ENCODE results near the gene ANO5.
"Not testable (repeated sequence)": the region's sequence is repeated elsewhere in the genome, so short reads cannot be mapped to it uniquely, and the experiment has no call there.

Gene ANO5

GRCh38 chr11:22207162-22207561 lies 14.3 kb downstream of the ANO5 start:
- no peak for DNase-seq

DNA sequence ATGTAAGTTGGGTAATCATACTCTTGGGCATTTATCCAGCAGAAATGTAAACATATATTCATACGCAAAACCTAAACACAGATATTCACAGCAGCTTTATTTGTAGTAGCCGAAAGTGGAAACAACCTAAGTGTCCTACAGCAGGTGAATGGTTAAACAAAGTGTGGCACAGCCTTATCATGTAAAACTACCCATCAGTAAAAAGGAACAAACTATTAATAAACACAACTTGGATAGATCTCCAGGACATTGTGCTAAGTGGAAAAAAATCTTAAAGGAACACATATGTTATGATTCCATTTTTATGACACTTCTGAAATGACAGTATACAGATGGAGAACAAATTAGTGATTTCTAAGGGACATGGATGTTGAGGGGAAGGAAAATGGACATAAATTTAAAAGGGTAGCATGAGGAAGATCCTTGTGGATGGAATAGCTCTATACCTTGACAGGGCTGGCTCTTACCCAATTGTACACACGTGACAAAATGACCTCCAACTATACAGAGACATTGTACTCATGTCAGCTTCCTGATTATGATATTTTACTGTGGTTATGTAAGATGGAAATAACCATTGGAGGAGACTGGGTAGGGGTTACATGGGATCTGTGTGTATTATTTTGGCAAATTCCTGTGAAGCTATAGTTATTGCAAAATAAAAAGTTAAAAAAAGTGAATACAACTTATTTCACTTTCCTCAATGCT lies 15.4 kb downstream of the ANO5 start:
- DNase-seq: no peak

GRCh38 chr11:22216940-22217339 lies 24.1 kb downstream of the ANO5 start:
- DNase-seq: no peak

DNA sequence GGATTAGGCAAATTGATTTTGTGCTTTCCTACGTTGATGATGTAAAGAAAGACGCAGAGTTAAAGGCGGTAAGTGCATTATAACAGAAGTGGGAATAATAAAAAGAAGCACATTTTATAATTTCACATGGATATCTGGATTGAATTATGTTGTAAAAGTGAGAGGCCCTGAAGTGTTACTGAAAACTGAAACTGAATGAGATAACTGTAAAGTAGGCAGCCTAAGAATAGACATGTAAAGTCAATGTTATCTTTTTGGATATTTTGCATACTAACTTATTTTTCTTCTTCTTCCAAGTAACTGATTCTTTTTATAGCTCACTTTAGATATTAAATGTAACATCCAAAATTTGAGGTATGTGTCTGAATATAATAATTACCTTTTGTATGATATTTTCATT lies 28.3 kb downstream of the ANO5 start:
- no peak for DNase-seq

GRCh38 chr11:22225190-22225589 lies 32.3 kb downstream of the ANO5 start:
- no peak for DNase-seq

DNA sequence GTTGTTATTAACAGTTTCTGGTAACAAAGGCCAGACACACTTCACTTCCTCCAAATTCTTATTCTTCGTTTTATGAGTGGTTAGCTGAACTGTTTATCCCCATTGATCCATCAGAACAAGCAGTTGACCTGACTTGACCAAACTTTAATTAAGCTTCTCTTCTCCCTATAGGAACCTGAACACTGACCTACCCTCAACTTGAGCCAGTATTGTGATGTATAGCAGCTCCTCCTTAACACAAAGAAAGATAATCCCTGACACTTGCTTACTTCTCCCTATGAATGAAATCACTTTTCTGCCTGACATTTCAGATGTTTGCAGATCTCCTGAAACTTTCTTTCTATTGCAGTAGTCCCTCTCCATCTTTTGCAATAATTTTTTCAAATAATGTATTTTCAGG lies 41.9 kb downstream of the ANO5 start:
- DNase-seq: no peak

DNA sequence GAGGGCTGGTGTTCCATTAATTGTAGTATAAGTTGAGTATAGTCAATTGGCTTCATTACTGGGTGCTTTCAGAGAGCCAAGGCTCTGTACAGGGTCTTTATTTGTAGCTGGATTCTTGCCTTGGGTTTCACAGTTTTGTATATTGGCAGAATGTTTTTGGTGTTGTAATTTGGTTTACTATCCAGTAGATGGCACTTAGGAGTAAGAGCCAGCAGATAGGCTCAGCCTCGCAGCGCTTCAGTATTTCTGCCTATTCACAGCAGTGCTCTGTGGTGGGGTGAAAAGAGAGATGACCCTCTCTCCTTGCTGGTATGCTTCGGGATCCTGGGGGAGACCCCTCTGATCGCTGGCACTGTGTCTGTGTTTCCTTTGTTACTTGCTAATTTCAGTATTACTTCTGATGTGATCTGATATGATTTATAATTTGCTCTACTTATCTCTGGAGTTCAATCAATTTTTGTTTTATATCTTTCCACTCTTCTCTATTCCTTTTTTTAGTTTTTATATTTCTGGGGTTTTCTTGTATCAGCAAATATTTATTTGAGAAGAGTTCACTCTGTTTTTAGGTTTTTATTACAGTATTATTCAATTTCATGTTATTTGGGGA lies 52.2 kb downstream of the ANO5 start:
- DNase-seq: peak in 2 of 6 experiments; percentile 1 to 7

- DNase-seq: no peak
These were observed 54.1 kb downstream of the ANO5 start for GRCh38 chr11:22246992-22247391.

- no peak for DNase-seq
These were observed 57.0 kb downstream of the ANO5 start for GRCh38 chr11:22249871-22250270.

GRCh38 chr11:22256876-22257275 lies 64.0 kb downstream of the ANO5 start:
- no peak for DNase-seq

GRCh38 chr11:22263613-22264012 lies 70.7 kb downstream of the ANO5 start:
- no peak for DNase-seq

DNA sequence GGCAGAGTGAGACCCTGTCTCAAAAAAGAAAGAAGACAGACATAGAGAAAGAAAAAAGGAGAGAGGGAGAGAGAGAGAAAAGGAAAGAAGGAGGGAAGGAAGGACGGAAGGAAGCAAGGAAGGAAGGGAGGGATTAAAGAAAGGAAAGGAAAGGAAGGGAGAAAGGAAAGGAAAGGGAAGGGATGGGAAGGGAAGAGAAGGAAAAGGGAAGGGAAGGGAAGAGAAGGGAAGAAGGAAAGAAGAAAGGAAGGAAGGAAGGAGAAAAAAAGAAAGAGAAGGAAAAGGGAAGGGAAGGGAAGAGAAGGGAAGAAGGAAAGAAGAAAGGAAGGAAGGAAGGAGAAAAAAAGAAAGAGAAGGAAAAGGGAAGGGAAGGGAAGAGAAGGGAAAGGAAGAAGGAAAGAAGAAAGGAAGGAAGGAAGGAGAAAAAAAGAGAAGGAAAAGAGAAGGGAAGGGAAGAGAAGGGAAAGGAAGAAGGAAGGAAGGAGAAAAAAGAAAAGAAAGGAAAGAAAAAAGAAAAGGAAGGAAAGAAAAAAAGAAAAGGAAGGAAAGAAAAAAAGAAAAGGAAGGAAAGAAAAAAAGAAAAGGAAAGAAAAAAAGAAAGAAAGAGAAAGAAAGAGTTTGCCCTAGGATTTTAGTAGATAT lies 76.2 kb downstream of the ANO5 start:
- DNase-seq: not testable (repeated sequence)

DNA sequence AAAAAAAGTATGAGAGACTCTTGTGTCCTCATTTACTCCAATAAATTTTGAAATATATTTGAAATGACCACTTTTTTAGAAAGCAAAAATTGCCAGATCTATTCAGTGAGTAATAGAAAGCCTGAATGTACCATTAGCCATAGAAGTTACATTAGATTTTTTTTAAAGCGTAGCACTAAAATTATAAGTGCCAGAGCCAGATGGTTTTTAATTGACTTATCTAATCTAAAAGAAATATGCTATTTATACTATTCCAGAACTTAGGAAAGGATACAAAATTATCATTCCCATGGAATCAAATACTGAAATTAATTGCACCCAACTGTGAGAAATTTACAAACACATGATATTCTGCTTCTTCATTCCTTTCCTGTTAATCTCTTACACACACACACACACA lies 80.9 kb downstream of the ANO5 start:
- no peak for DNase-seq

DNA sequence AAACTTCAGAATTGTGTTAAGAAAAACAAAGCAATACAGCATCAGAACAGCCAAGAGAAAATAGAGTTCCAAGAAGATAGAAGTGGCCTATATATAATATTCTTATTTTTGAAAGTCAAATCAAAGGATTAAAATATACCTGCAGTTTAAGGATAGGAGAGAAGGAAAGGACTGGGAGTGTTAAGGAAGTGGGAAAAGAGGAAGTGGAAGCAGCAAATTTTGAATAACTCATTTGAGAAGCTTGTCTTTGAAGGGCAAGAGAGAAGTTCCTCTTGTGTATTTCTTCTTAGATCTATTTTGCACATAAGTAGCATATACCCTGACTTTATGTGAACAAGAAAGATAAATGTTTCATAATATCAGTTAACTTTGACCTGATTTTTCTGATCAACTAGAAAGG lies 82.7 kb downstream of the ANO5 start:
- DNase-seq: no peak

DNA sequence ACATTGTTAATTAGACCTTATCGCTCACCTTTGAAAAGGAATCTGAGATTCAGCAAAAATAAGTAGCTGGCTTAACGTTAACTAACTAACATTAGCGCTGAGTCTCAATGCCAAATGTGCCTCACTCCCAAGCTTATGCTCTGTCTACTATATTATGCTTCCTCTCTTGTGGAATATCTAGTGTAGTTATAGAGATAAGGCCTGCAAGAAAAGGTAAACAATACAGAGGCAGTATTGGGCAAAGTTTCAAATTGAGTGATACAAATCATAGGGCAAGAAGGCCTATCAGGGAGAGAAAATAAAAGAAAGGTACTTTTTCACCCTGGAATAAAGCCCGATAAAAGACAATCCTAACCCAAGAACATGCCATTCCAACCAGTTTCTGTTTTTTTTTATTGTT lies 83.7 kb downstream of the ANO5 start:
- DNase-seq: no peak

- not testable (repeated sequence) for DNase-seq
These were observed 92.1 kb downstream of the ANO5 start for GRCh38 chr11:22284991-22285390.

DNA sequence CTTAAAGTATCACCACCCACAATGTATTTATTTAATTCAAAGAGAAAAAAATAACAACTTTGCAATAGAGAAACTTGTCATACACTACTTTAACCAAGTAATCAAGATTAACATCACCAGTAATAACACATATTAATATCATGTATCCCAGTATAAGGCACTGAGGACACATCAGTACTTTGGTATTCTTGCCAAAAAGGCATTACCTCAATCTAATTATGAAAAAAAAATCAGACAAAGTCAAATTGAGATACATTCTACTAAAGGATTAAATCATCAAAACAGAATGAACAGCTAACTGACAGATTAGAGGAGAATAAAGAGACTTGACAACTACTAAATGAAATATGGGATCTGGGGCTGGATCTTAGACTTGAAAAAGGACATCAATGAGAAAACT lies 109.5 kb downstream of the ANO5 start:
- no peak for DNase-seq

GRCh38 chr11:22304337-22304961 lies 111.6 kb downstream of the ANO5 start:
- peak in 1 of 6 experiments; percentile 9 for DNase-seq

DNA sequence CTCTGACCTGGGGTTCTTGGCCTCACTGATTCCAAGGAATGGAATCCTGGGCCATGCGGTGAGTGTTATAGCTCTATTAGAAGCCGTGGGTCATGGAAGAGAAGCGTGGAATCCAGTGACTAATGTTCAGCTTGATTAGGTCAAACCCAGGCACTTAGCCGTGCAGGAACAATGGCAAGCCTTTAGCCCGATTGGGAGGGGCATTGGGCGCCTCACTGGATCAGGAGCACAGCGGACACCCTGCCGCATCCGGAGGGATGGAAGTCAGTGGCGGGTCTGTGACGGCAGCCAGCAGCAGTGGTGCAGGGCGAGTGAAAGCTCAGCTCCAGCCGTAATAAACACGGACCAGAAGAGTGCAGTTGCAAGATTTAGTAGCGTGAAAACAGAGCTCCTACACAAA lies 124.8 kb downstream of the ANO5 start:
- no peak for DNase-seq

GRCh38 chr11:22331771-22332170 lies 138.9 kb downstream of the ANO5 start:
- no peak for DNase-seq
